ENCODE data around the gene NR1H2.
A peak's percentile ranks its signal among the peaks of the same experiment; 100 is the strongest.

NR1H2 gene

GRCh38 chr19:50427318-50427925 lies 51.2 kb downstream of the NR1H2 start:
- no peak for DNase-seq

GRCh38 chr19:50427997-50428425 lies 51.8 kb downstream of the NR1H2 start:
- no peak for DNase-seq

- no peak for DNase-seq
These were observed 52.7 kb downstream of the NR1H2 start for GRCh38 chr19:50428772-50429463.

- no peak for DNase-seq
These were observed 54.7 kb downstream of the NR1H2 start for GRCh38 chr19:50430888-50431342.

- DNase-seq = peak; percentile 88
These were observed 55.3 kb downstream of the NR1H2 start for GRCh38 chr19:50431343-50432220.

GRCh38 chr19:50432221-50433028 lies 56.2 kb downstream of the NR1H2 start, which contains the start of gene MYBPC2:
Gene MYBPC2 (plus strand): TSS chr19:50432892. CDS start chr19:50432954, 62 bp downstream.
- no peak for DNase-seq

Data from activated CD4-positive, alpha-beta T cell treated with anti-CD3 and anti-CD28 coated beads, Interleukin-2, amount 50 U/mL, for 16 hours (primary cell).